ENCODE results near the gene ZNF384.

- no peak for TF ChIP-seq POLR2A (IDR thresholded peaks at IDR 0.05)
- no peak for TF ChIP-seq POLR2AphosphoS5 (IDR thresholded peaks at IDR 0.05)
Observed at GRCh38 chr12:6703631-6704030, 14.5 kb upstream of the ZNF384 start.
